Measurements from ENCODE around the gene CLEC12A.

DNA sequence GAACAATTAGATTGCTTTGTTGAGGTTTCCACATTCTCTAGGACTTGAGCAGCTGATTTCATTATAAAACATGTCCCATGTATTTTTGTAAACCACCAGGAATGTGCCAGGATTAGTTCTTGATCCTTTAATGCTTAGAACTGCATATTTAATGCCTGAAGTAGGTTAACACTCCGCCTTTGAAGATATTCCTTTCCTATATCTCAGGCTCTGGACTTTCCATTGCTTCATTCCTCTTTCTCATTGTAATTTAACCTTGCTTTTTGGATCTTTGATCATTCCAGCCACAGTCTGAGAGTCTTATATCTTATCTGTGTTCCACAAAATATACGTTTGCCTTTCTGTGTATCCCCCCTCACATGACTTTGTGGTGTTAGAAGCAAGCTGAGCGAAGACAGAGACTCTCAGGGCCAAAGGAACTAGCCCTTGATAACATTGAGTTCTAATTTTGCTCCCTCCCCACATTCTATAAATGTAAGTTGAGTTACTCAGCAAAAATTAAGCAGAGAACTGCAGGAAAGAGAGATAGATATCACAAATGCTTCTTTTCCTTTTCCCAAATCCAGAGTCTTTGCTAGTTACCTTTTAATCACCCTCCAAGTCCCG, 30.1 kb downstream of the CLEC12A start:
- TF ChIP-seq FOXK2 (IDR thresholded peaks at IDR 0.05) (no peak), FOXM1 (IDR thresholded peaks at IDR 0.05; ENCODE audit: borderline replicate concordance) (no peak), SP1 (IDR thresholded peaks at IDR 0.05) (no peak), SUZ12 (IDR thresholded peaks at IDR 0.05) (no peak), HDGF (IDR thresholded peaks at IDR 0.05; ENCODE audit: borderline replicate concordance) (no peak), NFRKB (IDR thresholded peaks at IDR 0.05) (no peak)
- TF ChIP-seq, protein P1, sequence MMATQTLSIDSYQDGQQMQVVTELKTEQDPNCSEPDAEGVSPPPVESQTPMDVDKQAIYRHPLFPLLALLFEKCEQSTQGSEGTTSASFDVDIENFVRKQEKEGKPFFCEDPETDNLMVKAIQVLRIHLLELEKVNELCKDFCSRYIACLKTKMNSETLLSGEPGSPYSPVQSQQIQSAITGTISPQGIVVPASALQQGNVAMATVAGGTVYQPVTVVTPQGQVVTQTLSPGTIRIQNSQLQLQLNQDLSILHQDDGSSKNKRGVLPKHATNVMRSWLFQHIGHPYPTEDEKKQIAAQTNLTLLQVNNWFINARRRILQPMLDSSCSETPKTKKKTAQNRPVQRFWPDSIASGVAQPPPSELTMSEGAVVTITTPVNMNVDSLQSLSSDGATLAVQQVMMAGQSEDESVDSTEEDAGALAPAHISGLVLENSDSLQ (IDR thresholded peaks at IDR 0.05): no peak

All from HEK293T (cell line).